Measurements from ENCODE around the gene NFX1.
"Not testable (repeated sequence)": the region's sequence is repeated elsewhere in the genome, so short reads cannot be mapped to it uniquely, and the experiment has no call there.

The NFX1 gene

DNA sequence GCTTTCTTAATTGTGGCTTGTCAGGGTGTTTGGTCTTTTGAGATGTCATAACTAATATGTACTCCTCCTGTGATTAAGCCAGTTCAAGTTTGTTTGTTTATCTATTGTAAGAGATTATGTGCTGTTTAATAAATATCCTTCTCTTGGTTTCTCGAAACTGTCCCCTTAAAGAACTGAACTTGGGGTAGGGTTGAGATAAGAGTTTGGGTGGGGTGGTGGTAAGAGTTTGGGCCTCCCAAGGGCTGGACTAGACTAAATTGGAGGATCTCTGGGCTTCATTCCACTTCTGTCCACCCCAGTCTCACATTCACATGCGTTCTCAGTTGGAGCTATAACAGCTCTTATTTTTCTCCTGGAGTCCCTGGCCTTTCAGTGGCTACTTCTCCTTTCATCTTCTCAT lies 73.8 kb downstream of the NFX1 start:
- DNase-seq (ENCODE audit: low spot score): no peak

DNA sequence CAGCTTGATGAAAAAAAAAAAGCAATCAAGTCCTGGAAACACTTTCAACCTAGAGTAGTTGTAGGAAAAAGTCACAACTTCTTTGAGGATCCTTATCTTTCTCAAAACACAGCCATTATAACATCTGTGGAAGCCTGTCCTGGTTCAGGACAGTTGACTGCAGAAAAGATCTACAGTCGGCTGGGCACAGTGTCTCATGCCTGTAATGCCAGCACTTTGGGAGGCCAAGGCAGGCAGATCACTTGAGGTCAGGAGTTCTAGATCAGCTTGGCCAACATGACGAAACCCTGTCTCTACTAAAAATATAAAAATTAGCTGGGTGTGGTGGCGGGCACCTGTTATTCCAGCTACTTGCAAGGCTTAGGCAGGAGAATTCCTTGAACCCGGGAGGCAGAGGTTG lies 74.5 kb downstream of the NFX1 start:
- not testable (repeated sequence) for DNase-seq (ENCODE audit: low spot score)

DNA sequence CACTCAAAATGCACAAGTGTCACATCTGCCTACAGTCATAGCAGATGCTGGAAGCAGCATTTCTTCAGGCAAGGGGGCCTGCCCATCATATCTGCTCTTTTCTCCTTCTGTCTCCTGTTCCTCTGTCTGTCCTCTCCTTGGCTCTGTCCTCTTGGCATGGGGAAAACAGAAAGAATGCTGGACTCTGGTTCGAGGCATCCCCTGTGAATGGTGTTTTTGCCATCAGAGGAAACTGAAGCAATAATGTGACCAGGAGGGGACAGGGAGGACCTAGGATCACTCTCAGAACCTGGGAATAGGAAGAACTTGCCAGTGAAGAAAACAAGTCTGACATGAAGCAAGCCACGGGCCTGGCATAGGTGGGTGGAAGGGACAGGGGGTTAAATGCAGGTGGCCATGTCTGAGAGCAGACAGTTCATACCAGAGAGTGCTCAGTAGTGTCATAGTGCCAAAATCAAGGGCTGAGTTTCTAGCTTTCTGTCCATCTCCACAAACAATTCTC lies 76.7 kb downstream of the NFX1 start:
- DNase-seq (ENCODE audit: low spot score): no peak

DNA sequence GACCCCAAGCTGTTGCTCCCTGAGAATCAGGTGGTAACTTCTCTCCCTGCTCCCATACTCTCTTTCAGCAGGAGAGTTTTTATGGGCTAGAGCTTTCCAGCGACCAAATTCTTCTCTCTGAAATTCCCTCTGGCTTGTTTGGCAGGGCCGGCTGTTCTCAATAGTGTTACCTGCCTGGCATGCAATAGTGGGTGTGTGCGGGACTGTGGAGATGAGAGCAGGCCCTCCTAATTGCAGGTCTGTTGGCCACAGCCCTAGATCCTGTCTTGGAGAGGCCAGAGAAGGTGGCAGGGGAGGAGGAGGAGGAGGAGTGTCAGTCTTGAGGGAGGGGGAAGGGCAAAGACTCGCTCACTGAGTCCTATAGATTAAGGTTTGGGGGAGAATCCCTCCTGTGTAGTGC lies 82.6 kb downstream of the NFX1 start:
- DNase-seq (ENCODE audit: low spot score): no peak

DNA sequence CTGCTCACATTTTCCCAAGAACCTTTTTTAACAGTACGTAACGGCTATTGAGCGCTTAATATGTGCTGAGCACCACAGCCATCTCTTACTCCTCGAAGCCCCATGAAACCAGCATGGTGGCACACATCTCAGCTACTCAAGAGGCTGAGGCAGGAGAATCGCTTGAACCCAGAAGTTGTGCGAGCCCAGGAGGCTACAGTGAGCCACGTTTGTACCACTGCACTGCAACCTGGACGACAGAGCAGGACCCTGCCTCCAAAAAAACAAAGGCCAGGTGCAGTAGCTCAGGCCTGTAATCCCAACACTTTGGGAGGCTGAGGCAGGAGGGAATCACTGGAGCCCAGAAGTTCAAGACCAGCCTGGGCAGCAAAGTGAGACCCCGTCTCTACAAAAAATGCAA lies 83.9 kb downstream of the NFX1 start:
- no peak for DNase-seq (ENCODE audit: low spot score)

DNA sequence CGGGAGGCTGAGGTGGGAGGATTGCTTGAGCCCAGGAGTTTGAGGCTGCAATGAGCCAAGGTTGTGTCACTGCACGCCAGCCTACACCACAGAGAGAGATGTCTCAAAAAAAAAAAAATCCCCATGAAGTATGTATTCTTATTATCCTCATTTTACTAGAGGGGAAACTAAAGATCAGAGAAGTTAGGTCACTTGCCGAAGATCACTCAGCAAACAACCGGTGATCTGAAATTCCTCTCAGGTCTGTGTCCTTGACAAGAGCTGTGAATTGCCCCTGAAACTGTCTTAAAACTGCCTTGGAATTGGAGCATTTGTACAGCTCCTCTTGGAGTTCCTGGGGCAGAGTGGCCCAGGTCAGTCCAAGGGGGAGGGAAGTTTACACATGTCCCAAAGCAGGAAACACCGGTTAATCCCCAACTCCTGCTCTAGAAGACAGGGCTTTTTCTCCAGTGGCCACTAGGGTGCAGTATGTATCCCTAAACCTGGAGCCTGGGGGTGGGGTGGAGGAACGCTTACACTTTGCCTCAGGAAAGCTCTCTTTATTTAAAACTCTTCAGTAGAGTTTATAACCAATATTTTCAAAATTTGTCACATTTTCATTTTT lies 84.4 kb downstream of the NFX1 start:
- peak; percentile 82 for DNase-seq (ENCODE audit: low spot score)

DNA sequence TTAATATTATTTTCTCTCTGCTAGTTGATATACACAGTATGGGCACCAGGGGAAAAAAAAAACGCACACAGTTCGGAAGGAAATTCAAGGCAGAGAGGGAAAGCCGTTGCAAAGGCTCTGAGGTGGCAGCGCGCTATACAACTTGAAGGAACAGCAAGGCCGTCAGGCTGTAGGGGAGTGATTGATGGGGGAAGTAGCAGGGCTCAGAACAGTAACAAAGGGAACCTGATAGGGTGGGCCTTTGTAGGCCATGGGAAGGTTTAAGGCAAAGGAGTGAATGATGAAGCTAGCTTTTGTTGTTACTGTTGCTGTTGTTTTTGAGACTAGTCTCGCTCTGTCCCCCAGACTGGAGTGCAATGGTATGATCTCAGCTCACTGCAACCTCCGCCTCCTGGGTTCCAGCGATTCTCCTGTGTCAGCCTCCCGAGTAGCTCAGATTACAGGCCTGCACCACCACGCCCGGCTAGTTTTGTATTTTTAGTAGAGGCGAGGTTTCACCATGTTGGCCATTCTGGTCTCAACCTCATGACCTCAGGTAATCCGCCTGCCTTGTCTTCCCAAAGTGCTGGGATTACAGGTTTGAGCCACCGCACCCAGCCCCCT lies 85.0 kb downstream of the NFX1 start:
- DNase-seq (ENCODE audit: low spot score): no peak

DNA sequence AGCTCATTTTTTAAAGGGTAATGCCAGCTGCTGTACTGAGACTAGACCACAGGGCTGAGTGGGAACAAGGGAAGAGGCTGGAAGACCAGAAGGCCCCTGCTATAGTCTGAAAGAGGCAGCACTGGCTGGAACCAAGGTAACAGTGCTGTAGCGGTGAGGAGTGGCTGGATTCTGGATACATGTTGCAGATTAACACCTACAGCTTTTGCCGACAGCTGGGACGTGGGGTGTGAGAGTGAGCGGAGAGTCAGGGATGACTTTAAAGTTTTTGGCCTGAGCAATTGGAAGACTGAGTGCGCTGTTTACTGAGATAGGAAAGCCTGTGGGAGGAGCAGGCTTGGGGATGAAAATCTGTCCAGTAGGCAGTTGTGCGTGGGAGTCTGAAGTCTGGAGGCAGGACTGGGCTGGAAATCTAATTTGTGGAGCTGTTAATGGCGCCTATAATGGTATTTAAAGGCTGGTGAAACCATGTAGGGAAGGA lies 85.6 kb downstream of the NFX1 start:
- no peak for DNase-seq (ENCODE audit: low spot score)

DNA sequence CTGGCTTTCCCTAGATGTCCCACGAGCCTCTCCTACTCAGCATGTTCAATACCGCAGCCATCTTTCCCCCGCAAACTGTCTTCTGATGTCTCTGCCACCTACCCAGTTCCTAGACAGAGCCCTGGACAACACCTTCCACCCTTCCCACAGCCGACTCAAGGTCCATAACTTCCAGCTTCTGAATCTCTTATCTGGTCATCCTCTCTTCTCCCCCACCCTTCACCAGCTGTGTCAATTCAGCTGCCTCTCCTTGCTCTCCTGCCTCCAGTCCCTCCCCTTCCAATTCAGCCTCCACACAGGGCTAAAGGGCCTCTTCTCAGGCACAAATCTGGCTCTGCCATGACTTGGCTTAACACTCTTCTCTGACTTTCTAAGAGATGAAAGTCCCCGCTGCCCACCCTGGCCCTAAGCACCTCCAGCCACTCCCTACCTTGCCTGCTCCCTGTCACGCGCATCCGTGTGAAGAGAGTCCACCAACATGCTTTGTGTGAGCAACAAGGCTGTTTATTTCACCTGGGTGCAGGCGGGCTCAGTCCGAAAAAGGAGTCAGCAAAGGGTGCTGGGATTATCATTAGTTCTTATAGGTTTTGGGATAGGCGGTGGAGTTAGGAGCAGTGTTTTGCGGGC lies 86.9 kb downstream of the NFX1 start:
- DNase-seq (ENCODE audit: low spot score): no peak

DNA sequence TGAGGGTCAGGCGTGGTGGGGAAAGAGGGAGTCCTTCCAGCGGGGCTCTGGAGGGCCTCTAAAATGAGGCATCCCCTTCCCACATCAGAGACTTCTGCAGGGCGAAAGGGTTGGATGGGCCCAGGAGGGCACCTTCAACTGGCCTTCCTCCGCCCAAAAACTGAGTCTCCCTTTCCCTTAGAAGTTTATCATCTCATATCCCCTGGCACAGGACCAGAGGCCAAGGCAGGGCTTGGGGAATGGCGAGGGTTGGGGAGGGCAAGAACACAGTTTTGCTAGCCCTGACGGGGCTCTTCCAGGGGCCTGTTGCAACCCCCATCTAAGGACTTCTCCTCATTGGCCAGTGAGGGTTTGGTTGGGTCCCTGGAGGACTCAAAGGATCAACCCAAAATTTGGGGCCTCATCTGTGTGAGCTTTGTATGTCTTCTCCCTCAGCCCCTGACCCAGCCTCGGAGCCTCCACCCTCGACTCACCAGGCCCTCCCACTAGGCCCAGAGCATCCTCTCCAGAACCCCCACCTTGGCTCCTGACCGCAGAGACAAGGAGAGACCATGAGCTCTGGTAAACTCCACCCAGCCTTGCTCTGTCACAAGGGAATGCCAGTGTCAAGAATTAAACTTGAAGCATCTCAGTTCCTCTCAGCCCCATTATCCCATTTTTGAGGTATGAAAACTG lies 87.9 kb downstream of the NFX1 start:
- DNase-seq (ENCODE audit: low spot score): no peak

DNA sequence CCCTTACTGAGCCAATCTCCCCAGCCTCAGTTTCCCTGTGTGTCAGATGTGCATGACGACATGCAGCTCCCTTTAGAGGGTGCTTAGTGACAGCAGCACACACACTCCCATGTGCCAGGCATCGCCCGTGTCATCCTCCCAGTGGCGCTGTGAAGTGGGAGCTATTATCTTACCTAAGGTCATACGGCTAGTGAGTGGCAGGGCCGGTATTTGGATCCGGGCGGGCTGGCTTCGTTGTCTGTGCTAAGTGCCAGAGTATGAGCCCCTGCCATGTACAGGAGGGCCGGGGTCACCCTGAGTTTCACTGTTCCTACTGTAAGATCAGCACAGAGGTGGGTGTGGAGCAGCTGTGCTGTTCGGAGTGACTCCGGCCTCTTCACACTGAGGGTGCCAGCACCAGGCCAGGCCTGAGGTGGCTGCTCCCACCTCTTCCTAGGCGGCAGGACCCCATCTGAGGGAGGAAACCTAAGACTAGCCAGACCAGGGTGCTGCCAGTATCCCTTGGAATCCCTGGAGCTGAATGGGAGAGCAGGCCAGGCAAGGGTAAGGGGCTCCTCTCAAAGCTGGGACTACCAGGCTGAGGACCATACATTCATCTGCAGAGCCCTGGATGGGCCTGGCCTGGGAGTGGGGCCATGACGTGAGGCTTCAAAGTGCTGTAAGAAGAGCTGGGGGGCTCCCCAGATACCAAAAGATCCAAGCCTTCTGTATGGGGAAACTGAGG lies 89.5 kb downstream of the NFX1 start:
- no peak for DNase-seq (ENCODE audit: low spot score)

DNA sequence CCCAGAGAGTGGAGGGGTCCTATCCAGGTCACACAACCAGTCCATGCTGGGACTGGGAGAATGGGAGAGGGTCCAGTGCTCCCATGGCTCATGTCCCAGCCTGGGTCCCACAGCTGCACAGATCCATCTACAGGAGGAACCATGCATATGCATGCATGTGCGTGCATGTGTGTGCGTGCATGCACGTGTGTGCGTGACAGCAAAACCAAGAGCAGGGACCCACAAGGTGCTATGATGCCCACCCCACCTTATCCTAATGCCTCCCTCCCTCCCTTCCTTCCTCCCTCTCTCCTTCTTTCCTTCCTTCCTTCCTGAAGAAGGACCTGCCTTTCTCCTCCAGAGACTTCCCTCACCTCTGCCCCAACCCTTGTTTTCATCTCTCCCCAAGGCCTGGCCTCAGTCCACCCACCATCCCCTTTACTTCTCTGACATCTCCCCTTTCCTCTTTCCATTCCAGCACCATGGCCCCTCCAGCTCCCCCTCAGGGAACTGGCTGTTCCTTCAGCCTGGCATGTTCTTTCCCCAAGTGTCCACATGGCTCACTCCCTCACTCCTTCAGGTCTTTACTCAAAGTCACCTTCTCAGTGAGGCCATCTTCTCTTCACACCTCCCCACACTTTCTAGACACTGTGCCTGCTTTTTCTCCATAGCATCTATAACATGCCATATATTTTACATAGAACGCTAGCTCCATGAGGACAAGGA lies 90.2 kb downstream of the NFX1 start:
- DNase-seq (ENCODE audit: low spot score): no peak

DNA sequence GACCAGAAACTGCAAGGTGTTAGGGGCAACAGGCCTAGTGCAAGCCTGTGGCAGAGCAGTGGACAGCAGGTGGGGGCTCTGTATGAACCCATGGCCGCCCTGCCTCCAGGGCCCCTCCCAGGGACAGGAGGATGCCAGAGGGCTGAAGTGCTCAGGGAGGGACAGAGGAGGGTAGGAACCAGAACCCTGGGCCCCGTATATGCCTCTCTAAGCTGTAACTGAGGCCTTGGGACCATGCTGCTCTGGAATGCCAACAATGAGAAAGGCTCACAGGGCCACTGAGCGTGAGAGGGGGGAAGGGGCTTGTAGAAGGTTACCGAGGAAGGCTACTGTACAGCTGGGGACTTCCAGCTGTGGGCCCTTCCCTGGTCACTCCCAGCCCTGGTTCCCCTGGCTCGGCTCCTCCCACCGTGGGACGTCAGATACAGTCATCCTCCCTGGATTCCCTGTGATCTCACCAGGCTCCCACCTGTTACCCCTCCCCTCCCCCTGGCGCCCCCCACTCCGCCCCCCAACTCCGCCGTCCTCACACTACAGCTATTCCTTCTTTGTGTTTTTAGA lies 91.0 kb downstream of the NFX1 start:
- DNase-seq (ENCODE audit: low spot score): no peak

DNA sequence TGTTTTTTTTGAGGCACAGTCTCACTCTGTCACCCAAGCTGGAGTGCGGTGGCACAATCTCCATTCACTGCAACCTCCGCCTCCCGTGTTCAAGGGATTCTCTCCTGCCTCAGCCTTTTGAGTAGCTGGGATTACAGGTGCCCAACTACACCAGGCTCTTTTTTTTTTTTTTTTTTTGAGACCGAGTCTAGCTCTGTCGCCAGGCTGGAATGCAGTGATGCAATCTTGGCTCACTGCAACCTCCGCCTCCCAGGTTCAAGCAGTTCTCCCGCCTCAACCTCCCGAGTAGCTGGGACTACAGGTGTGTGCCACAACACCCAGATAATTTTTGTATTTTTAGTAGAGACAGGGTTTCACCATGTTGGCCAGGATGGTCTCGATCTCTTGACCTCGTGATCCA lies 92.1 kb downstream of the NFX1 start:
- DNase-seq (ENCODE audit: low spot score): not testable (repeated sequence)

DNA sequence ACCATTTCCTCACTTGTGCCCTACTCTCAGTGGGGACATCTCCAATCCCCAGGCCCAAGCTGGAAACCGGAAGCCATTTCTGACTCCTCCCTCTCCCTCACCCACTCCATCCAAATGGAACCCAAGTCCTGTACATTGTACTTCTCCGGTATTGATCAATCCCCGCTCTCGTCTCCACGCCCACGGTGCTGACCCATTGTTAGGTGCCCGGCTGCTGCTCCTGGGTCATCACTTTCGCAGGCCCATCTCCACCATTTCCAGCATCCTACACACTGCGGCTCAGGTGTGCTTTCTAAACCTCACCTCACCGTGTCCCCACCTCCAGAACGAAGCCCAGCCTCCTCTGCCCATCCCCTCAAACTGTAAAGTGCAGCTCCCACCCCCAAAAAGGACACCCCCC lies 93.1 kb downstream of the NFX1 start:
- DNase-seq (ENCODE audit: low spot score): not testable (repeated sequence)

DNA sequence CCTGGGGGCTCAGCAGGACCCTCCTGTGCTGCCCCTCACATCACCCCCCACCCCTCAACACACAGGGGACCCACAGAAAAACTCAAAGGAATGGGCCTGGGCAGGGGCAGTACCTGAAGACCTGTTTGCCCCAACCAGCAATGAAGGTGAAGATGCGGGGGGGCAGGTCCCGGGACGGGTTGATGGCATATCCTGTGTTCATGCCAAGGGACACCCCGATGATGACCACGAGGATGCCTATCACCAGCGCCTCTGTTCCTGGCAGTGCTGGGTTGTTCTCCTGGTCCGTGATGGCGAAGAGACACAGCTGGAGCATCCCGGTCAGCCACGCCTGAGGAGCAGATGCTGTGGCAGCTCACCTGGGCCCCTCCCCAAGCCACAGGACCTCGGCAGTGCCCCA lies 95.2 kb downstream of the NFX1 start:
- not testable (repeated sequence) for DNase-seq (ENCODE audit: low spot score)

DNA sequence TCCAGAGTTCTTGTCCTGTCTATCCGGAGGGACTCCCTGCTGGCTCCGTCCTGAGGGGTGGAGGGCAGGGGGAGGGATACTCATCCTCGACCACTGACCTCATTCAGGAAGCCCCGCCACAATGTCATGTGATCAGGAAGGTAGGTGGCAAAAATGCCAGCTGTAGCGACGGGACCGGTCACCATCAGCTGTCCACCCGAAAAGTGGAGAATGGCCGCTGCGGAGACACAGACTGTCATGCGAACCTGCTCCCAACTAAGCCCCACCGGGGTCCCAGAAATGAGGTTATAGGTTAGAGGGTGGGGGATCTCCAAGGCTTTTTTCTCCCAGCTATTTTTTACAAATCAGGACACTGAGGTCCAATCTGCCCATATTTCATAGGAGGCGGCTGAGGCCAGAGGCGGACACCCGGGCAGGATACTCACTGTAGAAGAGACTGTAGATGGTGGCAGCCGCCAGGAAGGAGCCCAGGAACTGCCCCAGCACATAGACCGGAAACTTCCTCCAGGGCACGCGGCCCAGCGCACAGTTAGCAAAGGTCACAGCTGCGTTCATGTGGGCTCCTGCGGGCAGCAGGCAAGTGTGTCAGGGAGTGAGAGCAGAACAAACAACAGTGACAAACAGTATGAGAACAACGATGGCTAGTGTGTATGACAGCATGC lies 95.8 kb downstream of the NFX1 start:
- DNase-seq (ENCODE audit: low spot score): not testable (repeated sequence)

DNA sequence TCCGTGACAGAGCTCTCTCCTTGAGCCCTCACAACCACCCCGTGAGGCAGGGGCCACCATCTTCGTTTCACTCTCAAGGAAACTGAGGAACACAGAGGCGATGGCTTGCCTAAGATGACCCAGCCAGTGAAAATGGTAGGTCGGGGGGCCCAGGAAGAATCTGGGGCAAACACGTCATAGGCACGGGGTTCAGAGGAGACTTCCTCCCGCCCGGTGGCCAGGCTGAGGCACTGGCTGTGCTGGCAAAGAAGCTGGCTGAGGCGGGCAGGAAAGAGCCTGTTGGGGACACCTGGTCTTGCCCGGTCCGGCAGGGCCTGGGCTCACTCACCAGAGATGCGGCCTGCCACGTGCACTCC lies 96.3 kb downstream of the NFX1 start:
- DNase-seq (ENCODE audit: low spot score): not testable (repeated sequence)

DNA sequence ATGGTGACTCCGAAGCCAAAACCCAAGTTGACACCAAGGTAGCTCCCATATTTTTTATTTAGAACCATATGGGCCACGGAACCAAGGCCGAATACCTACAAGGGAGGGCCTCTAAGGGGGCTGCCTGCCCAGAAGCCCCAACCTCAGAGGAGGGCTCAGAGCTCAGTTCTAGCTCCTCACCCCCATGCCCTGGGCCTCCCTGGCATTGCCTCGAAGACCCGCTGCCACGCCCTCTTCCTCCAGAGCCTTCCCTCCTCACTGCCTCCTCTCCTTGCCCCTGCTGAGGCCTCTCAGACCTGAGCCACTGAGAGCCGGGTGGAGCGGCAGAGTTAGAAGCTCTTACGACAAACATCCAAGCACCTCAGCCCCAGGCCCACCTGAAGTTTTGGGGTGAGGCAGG lies 96.7 kb downstream of the NFX1 start:
- not testable (repeated sequence) for DNase-seq (ENCODE audit: low spot score)

DNA sequence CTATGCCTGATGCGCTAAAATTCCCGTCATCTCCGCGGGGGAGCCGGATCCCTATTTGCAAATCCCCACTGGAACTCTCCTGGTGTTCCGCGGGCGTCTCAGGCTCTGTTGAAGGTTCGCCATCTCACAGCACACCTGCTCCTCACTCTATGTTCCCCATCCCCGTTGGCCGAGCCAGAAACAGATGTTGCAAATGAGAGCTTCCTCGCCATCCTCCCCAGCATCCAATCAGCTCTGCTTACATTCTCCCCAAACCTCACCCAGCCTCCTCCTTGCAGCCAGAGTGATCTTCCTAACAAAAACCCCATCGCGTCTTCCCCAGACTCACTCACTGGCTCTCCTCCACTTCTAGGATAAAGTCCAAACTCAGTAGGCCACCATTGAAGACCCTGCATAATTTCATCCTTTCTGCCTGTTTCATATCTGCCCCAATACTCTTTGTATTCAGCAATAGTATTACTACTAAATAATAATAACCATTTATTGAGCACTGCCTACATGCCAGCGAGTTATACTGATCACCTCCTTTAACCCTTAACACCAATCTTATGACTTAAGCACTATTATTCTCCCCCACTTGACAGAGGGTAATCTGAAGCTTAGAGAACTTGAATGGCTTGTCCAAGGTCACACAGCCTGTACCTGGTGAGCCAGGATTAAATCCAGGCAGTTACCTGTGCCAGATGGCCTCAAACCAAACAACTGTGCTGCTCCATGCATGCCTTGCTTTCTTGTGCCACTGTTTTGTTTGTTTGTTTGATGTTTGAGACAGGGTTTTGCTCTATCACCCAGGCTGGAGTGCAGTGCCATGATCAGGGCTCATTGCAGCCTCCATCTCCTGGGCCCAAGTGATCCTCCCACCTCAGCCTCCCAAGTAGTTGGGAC lies 98.0 kb downstream of the NFX1 start:
- no peak for DNase-seq (ENCODE audit: low spot score)
